UCSD-AML1 (cell line): Measurements from ENCODE around the gene HMCES.
A peak's percentile ranks its signal among the peaks of the same experiment; 100 is the strongest.

Experiments used
- DNase-seq: peaks from one replicate; lab custom pipeline; 2025; ENCODE audit not compliant: unreplicated experiment; lab: John Stamatoyannopoulos, UW

HMCES gene

DNA sequence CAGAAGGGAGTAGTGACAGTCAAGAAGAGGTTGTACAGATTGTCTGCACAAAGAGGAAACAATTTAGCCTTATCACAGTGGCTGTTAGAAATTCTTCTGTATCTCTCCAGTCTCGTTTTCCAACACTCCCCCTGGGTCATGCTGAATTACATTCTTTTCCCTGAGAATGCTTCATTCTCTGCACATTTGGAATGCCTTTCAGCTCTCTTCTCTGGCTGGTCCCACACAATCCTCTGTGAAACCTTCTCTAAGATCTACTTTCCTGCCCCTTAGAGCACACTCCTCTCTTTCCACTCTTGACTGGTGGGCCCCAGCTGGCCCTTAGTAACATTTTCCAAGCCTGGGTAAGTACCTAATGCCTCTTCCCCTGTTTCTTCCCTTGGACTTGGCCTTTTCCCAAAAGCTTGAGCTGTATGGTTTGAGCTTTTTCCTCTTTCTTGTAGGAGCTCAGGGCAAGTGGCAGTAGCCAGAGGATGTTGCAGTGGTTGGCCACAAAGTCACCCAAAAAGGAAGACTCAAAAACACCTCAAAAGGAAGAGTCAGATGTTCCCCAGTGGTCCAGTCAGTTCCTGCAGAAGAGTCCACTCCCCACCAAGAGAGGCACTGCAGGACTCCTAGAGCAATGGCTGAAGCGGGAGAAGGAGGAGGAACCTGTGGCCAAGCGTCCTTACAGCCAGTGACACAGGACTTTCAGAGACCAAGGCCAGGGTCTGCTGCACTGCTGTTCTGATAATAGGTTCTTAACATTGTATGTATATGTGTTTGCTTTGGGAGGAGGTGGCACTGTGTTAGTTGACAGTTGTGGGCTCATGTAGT is 25.7 kb downstream of the HMCES start:
- DNase-seq, result no peak

GRCh38 chr3:129304962-129305222 is 26.2 kb downstream of the HMCES start:
- no peak for DNase-seq

DNA sequence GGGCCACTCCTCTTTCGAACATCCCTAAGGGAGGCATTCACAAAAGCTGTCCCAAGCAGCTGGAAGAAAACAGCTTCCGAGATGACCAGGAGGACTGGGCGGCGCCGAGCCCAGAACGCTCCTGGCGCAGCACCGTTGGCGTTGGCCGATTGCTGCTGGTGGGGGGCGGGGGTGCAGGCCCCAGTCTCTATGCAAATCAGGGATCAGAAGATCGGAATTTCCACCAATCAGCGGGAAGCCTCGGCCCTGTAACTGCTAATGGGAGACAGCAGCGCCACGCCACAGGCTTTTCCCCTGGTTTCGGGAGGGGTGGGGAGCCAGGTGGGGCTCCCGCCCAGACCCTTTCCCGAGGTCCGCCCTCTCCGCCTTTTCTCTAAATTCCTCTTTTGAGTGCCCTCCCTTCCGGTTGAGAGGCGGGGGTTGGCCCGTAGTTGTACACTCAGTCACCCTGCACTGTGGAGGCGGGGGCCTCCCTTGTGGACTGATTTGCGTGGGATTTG is 27.0 kb downstream of the HMCES start:
- no peak for DNase-seq

DNA sequence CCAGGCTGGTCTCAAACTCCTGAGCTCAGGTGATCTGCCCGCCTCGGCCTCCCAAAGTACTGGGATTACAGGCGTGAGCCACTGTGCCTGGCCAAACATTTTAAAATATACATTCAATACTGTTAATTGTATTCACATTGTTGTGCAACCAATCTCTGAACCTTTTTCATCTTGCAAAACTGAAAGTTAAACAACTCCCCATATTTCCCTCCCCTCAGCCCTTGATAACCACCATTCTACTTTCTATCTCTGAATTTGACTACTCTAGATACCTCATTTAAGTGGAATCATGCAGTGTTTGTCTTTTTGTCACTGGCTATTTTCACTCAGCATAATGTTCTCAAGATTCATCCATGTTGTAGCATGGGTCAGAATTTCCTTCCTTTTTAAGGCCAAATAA is 30.0 kb downstream of the HMCES start:
- no peak for DNase-seq

DNA sequence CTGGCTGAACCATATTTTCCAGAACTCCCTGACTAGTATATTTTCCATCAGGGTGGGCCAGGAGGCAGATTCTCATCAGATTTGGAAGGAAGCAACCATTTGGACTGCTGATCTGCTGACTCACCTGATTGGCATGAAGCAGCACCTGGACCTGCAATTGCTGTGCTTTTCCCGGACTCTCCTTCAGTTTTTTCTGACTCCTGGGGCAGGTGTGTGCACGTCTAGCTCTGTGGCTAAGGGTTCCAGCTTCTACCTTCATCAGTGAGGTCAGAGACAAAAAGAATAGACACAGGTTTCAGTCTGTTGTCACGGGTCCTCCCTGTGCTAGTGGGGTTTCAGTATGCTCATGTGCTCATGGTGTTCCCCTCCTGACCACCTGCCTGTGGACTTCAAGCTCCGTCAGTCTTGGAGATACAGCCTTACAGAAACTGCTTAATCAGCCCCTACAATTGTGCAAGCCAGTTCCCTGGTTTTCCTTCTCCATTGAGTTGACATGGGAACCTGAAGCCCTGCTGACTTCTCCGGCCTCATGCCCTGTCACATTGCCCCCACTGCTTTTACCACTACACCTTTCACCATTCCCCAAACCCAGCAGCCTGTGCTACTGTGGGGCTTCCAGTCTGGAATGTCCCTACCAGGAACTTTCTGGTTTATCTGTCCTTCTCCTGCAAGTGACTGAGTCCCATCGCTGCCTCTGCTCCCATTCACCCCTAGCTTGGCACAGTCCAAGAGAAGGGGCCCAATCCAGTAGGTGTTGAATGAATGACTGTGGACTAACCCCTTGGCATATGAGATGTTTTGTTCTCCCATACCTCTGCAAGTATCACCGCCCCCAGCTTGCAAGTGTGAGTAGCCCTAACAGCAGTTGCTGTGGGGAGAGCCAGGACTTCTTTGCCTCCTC is 31.7 kb downstream of the HMCES start:
- no peak for DNase-seq

GRCh38 chr3:129311054-129311902 is 32.6 kb downstream of the HMCES start:
- no peak for DNase-seq

GRCh38 chr3:129312021-129312639 is 33.5 kb downstream of the HMCES start:
- DNase-seq, result no peak

DNA sequence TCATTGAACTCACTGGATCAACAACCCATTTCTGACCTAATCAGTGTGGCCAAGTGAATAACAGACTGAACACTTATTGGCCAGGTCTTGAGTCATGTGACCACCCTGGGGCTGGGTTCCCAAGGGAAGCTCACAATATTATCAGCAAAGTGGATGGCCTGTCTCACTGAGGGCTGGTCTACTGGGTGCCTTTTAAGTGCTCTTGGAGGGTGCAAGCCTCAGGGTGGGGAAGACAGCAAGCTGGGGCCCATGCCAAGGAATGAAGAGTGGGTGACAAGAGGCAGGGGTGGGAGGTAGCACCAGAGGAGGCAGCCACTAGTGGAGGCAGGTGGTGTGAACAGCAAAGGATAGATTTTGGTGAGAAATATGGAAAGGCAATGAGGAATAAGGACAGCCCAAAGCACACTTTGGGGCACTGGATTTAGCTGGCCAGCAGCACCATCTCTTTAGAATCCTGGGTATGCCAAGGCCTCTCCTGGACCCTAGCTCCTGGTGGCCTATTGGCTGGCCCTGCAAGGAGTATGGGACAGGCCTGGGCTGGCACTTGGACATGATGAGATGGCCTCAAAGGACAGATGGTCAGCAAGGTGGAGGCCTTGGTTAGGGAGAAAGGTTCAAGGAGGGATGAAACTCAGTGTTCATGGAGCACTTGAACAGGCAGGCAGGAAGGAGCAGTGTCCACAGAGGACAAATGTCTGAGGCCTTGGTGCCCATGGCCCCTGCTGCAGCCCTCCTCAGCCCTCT is 34.2 kb downstream of the HMCES start:
- no peak for DNase-seq

DNA sequence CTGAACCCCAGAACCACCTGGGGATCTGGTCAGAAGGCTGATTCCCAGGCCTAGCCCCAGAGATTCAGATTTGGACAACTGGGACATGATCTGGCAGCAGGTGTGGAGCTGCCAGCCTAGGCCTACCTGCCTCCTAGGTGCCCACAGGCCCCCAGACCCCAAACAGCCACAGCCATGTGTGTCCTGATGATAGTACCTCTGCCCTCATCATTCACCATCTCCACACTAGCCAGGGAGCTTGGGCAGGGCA is 34.7 kb downstream of the HMCES start:
- DNase-seq, result no peak

DNA sequence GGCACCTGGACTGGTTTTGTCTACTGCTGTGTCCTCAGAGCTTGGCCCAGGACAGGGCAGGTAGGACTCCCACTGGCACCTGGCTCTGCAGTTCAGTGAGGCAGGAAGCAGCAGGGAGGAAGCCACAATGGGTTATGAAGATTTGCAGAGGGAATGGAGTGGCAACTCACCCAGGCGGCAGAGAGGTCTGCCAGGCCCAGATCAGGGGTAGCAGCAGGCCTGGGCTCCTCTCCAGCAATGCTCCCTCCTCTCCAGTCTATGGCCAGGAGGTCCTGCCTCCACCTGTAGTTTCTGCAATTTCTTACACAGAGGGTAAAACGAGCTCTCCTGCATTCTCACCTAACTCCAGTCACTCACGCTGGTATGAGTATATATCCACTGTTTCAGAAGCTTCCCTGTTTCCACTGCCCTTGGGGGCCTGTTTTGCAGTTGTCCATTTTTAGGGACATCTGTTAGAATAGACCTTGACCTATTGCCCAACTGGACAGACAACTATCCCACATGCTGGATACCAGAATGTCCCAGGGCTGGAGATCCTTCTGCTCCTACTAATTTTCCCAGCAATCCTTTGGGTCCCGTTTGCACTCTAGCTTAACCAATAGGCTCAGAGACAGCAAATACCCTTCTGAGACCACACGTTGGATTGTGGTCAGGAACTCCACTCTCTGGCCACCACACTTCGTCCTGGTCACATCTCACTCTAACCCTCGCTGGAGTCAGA is 35.2 kb downstream of the HMCES start:
- no peak for DNase-seq

GRCh38 chr3:129314386-129315222 is 35.9 kb downstream of the HMCES start:
- peak; percentile 74 for DNase-seq

DNA sequence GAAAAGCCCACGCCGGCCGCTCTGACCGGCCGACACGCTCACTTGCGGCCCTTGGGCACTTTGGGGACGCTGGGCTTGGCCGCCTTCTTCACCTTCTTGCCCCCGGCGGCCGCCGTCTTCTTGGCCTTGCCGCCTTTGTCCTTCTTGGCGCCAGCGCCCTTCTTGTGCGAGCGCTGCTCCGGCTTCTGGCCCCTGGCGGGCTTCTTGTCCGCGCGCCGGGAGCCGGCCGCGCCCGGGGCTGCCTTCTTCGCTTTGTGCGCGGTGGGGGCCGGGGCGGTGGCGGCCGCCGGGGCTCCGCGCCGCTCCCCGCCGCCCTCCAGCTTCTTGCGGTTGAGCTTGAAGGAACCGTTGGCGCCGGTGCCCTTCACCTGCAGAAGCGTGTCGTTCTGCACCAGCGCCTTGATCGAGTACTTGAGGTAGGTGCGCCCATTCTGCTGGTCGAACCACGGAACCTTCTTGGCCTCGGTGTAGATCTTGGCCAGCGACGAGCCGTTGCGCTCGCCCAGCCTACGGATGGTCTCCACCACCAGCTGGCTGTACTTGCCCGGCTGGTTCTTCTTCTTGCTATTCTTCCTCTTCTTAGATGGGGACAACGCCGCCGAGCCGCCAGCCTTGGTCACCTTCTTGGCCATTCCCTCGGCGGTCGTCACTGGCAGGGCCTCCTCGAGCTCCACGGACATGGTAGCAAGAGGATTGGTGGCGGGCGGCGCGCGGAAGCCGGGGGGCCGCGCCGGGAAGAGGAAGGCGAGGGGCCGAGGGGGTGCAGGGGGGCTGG is 36.7 kb downstream of the HMCES start:
- no peak for DNase-seq

- DNase-seq, result no peak
Observed at GRCh38 chr3:129315998-129316247, 37.3 kb downstream of the HMCES start.

DNA sequence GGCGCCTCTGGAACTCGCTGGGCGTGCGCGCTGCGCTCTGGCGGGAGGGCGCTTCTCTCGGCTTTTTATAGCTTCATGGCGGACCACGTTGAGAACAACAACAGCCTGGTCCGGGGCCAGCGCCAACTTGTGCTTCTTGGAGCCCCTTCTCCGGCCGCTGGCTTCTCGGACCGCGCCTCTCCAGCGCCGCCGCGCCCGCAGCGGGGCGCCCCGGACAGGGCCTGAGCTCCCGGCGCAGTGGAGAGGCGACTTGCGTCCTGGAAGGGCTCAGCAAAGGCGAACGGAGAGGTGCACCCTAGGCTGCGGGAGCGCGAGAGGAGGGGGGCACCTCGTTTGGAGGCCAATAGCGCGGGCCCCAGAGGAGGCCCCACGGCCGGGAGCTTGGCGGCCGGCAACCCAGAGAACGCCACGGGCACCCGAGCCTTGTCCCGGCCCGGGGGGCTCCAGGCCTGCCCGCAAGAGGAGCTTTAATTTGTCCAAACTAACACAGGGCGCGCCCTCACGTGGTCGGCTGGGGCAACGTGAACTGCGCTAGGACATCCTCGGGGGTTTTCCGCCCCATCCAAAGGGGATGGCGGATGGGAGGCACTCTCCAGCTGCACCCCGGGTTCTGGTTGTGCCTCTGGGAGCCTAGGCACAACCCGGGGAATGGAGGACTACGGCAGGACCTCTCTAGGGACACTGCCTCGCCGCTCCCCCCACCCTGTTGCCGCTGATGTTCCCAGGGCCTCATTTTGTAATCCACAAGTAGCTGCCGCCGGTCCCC is 37.8 kb downstream of the HMCES start:
- DNase-seq, result peak; percentile 82

DNA sequence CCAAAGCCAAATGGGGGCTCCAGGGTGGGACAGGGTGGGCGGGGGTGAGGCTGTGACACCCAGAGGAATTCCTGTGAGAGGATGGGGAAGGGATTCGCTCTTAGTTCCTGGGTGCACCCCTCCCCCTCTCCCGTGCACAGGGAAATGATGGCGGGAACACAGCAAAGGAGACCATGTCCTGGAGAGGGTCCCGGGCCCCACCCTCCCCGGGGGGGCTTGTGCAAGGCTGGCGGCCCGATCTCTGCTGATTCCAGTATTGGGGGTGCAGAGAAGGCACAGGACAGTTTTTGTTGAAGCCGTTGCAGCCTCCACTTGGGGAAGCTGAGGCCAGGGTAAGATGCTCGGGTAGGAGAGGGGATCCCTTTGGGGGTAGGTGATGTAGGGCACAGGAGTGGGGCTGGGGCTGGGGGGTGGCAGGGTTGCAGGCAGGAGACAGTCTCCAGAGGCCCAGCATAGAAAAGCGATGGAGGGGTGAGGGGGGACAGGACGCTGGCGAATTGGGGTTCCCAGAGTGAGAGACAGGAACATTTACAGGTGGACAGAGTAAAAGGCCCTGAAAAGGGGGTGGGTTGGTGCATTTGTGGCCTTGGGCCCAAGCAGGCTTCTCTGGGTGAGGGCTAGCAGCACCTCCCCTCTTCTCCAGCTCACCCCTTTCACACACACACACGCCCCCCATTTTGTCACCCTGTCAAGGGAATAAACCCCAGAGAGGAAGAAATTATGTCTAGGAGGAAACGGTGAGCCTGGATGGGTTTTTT is 38.5 kb downstream of the HMCES start:
- no peak for DNase-seq

GRCh38 chr3:129317848-129318247 is 39.2 kb downstream of the HMCES start:
- DNase-seq, result no peak

GRCh38 chr3:129318921-129319320 is 40.3 kb downstream of the HMCES start:
- DNase-seq, result no peak
